Thymus (tissue), 14 donors: ENCODE results near the gene SUPT5H. TPM values are rescaled to one million over a fixed set of nuclear protein-coding genes. Genes with fewer than 3 reads are reported as not detected.

Experiments used
- DNase-seq, 9 donors: peaks; one replicate each; pipeline ENCODE4 v3.0.0-alpha.2; 2013; ENCODE audit warnings: low spot score in 9 of 9, low read depth in 6 of 9, missing footprints in 1 of 9
- H3K27ac ChIP-seq, 2 donors: one replicate each; pipeline ENCODE4 v1.5.1; 2013; ENCODE audit warnings: control low read depth in 1 of 2, low read depth in 1 of 2, low read length in 1 of 2, mild to moderate bottlenecking in 1 of 2, moderate library complexity in 1 of 2
- H3K27me3 ChIP-seq, 2 donors: one replicate each; pipeline ENCODE4 v1.5.1; 2013; ENCODE audit warnings: low read length in 1 of 2; ENCODE audit not compliant: control insufficient read depth in 2 of 2, insufficient read depth in 1 of 2
- H3K36me3 ChIP-seq, 2 donors: one replicate each; pipeline ENCODE4 v1.5.1; 2013; ENCODE audit warnings: low read length in 1 of 2, mild to moderate bottlenecking in 1 of 2, moderate library complexity in 1 of 2; ENCODE audit not compliant: control insufficient read depth in 2 of 2, insufficient read depth in 2 of 2
- H3K4me1 ChIP-seq, 2 donors: one replicate each; pipeline ENCODE4 v1.5.1; 2013; ENCODE audit warnings: low read length in 2 of 2; ENCODE audit not compliant: control insufficient read depth in 2 of 2, insufficient read depth in 2 of 2
- H3K4me3 ChIP-seq, 2 donors: one replicate each; pipeline ENCODE4 v1.5.1; 2013; ENCODE audit warnings: low read length in 2 of 2, control low read depth in 1 of 2, mild to moderate bottlenecking in 1 of 2
- H3K9me3 ChIP-seq, 2 donors: one replicate each; pipeline ENCODE4 v1.5.1; 2013; ENCODE audit warnings: low read length in 1 of 2, mild to moderate bottlenecking in 1 of 2; ENCODE audit not compliant: control insufficient read depth in 2 of 2, insufficient read depth in 1 of 2
- WGBS: extraction: QIAGEN DNeasy Blood & Tissue Kit; methylation state at CpG from one replicate; pipeline ENCODE4 v1.1.7; 2013; 5-methylcytosine and 5-hydroxymethylcytosine counted together
- long read RNA-seq, 10 donors: transcript quantifications; one replicate each; lab custom pipeline, GENCODE V29; 2026
- polyA plus RNA-seq: library from polyadenylated mRNA; stranded (reverse); fragments of 200-250 nt; gene quantifications from one replicate; pipeline ENCODE4 v1.2.3, GENCODE V29; 2013
- total RNA-seq: library from RNA; stranded (reverse); fragments of 120-200 nt; gene quantifications from one replicate; pipeline ENCODE4 v1.2.4, GENCODE V29; 2013
- donor health status: healthy.

SUPT5H gene
- total RNA-seq (39.0 TPM), polyA plus RNA-seq (203 TPM)
- long read RNA-seq, donor 1, partial matches to known transcripts, result 0 of 1 reads
- long read RNA-seq, donor 1, other reads (novel, unspliced or antisense), result 0 of 1 reads
- long read RNA-seq, donor 2, partial matches to known transcripts, result 7 of 16 reads
- long read RNA-seq, donor 2, other reads (novel, unspliced or antisense), result 0 of 16 reads
- long read RNA-seq, donor 3, partial matches to known transcripts, result 0 of 5 reads
- long read RNA-seq, donor 3, other reads (novel, unspliced or antisense), result 0 of 5 reads
- long read RNA-seq, donor 4, partial matches to known transcripts, result 0 of 5 reads
- long read RNA-seq, donor 4, other reads (novel, unspliced or antisense), result 0 of 5 reads
- long read RNA-seq, donor 5, partial matches to known transcripts, result 12 of 18 reads
- long read RNA-seq, donor 5, other reads (novel, unspliced or antisense), result 0 of 18 reads
- long read RNA-seq, donor 6, partial matches to known transcripts, result 0 of 5 reads
- long read RNA-seq, donor 6, other reads (novel, unspliced or antisense), result 0 of 5 reads
- long read RNA-seq, donor 7, partial matches to known transcripts, result 12 of 14 reads
- long read RNA-seq, donor 7, other reads (novel, unspliced or antisense), result 0 of 14 reads
- long read RNA-seq, donor 8, partial matches to known transcripts, result 0 of 1 reads
- long read RNA-seq, donor 8, other reads (novel, unspliced or antisense), result 0 of 1 reads
- long read RNA-seq, donor 9, partial matches to known transcripts, result 0 of 1 reads
- long read RNA-seq, donor 9, other reads (novel, unspliced or antisense), result 0 of 1 reads
- long read RNA-seq, donor 10, partial matches to known transcripts, result 6 of 7 reads
- long read RNA-seq, donor 10, other reads (novel, unspliced or antisense), result 0 of 7 reads

GRCh38 chr19:39445196-39446111 lies at the start of gene SUPT5H:
Gene SUPT5H (plus strand): TSS chr19:39445582. CDS start chr19:39445891, 309 bp downstream.
- under 1% methylated on average over 68 of the region's 68 CpGs for WGBS
- peak; percentile 94 to 99 (median 97) for DNase-seq
- Histone ChIP-seq H3K27me3 (no peaks in the 10 kb centered on the region), H3K9me3 (no peaks in the 10 kb centered on the region), H3K4me3 (peak within 1 kb of the TSS; percentile 79 to 87), H3K36me3 (peaks cover 3 to 4% of the 10 kb centered on the region in 2 donors), H3K27ac (peak within 1 kb of the TSS; percentile 96 to 99), H3K4me1 (peaks cover 18 to 21% of the 10 kb centered on the region in 2 donors)

- Histone ChIP-seq H3K27me3 (no peaks in the 10 kb centered on the region), H3K4me3 (peak overlapping the region in 1 of 2 donors; percentile 3), H3K27ac (peak overlapping the region; percentile 88 to 91), H3K9me3 (peaks cover 0 to 7% of the 10 kb centered on the region in 2 donors), H3K36me3 (peaks cover 36 to 38% of the 10 kb centered on the region in 2 donors), H3K4me1 (peaks cover 33 to 52% of the 10 kb centered on the region in 2 donors)
- DNase-seq, result peak; percentile 79 to 97 (median 90)
- WGBS, result 45% methylated on average over 17 of the region's 17 CpGs
Measured at GRCh38 chr19:39397360-39398296, 47.8 kb upstream of the SUPT5H start.

GRCh38 chr19:39398297-39398864 lies 47.0 kb upstream of the SUPT5H start:
- H3K27me3 ChIP-seq, result no peaks in the 10 kb centered on the region
- H3K27ac ChIP-seq, result peak overlapping the region; percentile 88 to 91
- WGBS, result 91% methylated on average over 11 of the region's 11 CpGs
- peak in 1 of 9 donors; percentile 28 for DNase-seq
- peaks cover 0 to 7% of the 10 kb centered on the region in 2 donors for H3K9me3 ChIP-seq
- H3K36me3 ChIP-seq, result peaks cover 34 to 36% of the 10 kb centered on the region in 2 donors
- peak overlapping the region in 1 of 2 donors; percentile 3 for H3K4me3 ChIP-seq
- H3K4me1 ChIP-seq, result peaks cover 38 to 57% of the 10 kb centered on the region in 2 donors

GRCh38 chr19:39399668-39400050 lies 45.7 kb upstream of the SUPT5H start:
- no peak for DNase-seq
- peaks cover 25 to 27% of the 10 kb centered on the region in 2 donors for H3K36me3 ChIP-seq
- peaks cover 0 to 7% of the 10 kb centered on the region in 2 donors for H3K9me3 ChIP-seq
- peaks cover 46 to 66% of the 10 kb centered on the region in 2 donors for H3K4me1 ChIP-seq
- no peak overlapping the region for H3K4me3 ChIP-seq
- 96% methylated on average over 4 of the region's 4 CpGs for WGBS
- no peaks in the 10 kb centered on the region for H3K27me3 ChIP-seq
- peak overlapping the region in 1 of 2 donors; percentile 46 for H3K27ac ChIP-seq

- Histone ChIP-seq H3K27me3 (no peaks in the 10 kb centered on the region), H3K4me1 (peaks cover 46 to 69% of the 10 kb centered on the region in 2 donors), H3K27ac (peak overlapping the region in 1 of 2 donors; percentile 8), H3K4me3 (no peak overlapping the region), H3K36me3 (peaks cover 21 to 23% of the 10 kb centered on the region in 2 donors), H3K9me3 (peaks cover 0 to 7% of the 10 kb centered on the region in 2 donors)
- 94% methylated on average over 4 of the region's 4 CpGs for WGBS
- DNase-seq, result no peak
Measured at GRCh38 chr19:39400061-39400460, 45.3 kb upstream of the SUPT5H start.

GRCh38 chr19:39401070-39401548 lies 44.3 kb upstream of the SUPT5H start:
- peaks cover 0 to 7% of the 10 kb centered on the region in 2 donors for H3K9me3 ChIP-seq
- H3K36me3 ChIP-seq, result peaks cover 13 to 17% of the 10 kb centered on the region in 2 donors
- WGBS, result 60% methylated on average over 4 of the region's 4 CpGs
- no peak for DNase-seq
- H3K4me3 ChIP-seq, result peak overlapping the region in 1 of 2 donors; percentile 1
- no peaks in the 10 kb centered on the region for H3K27me3 ChIP-seq
- H3K27ac ChIP-seq, result peak overlapping the region; percentile 94 to 96
- peaks cover 54 to 80% of the 10 kb centered on the region in 2 donors for H3K4me1 ChIP-seq

- DNase-seq, result peak in 4 of 9 donors; percentile 59 to 85 (median 64)
- Histone ChIP-seq H3K36me3 (peaks cover 12 to 15% of the 10 kb centered on the region in 2 donors), H3K4me3 (peak overlapping the region; percentile 49 to 58), H3K4me1 (peaks cover 54 to 80% of the 10 kb centered on the region in 2 donors), H3K9me3 (peaks cover 0 to 7% of the 10 kb centered on the region in 2 donors), H3K27me3 (peaks cover 0 to under 1% of the 10 kb centered on the region in 2 donors), H3K27ac (peak overlapping the region; percentile 94 to 96)
- whole genome bisulfite sequencing, result 47% methylated on average over 25 of the region's 25 CpGs
Measured at GRCh38 chr19:39401549-39402345, 43.6 kb upstream of the SUPT5H start.
